ENCODE results near the gene RAPGEF2.

The RAPGEF2 gene

GRCh38 chr4:159191989-159192388, 89.1 kb downstream of the RAPGEF2 start:
- no peak for DNase-seq (ENCODE audit: low read depth in 1 of 2, low spot score in 1 of 2)

- DNase-seq (ENCODE audit: low read depth in 1 of 2, low spot score in 1 of 2) = no peak
These were observed 90.3 kb downstream of the RAPGEF2 start for GRCh38 chr4:159193046-159193620.

GRCh38 chr4:159195361-159195769, 92.5 kb downstream of the RAPGEF2 start:
- DNase-seq (ENCODE audit: low read depth in 1 of 2, low spot score in 1 of 2) = no peak

- DNase-seq (ENCODE audit: low read depth in 1 of 2, low spot score in 1 of 2) = no peak
These were observed 94.5 kb downstream of the RAPGEF2 start for GRCh38 chr4:159197260-159197884.

- DNase-seq (ENCODE audit: low read depth in 1 of 2, low spot score in 1 of 2) = no peak
These were observed 95.0 kb downstream of the RAPGEF2 start for GRCh38 chr4:159197885-159198269.

GRCh38 chr4:159199826-159200225, 96.9 kb downstream of the RAPGEF2 start:
- no peak for DNase-seq (ENCODE audit: low read depth in 1 of 2, low spot score in 1 of 2)

- no peak for DNase-seq (ENCODE audit: low read depth in 1 of 2, low spot score in 1 of 2)
These were observed 98.3 kb downstream of the RAPGEF2 start for GRCh38 chr4:159201168-159201567.

GRCh38 chr4:159204566-159204965, 101.7 kb downstream of the RAPGEF2 start:
- DNase-seq (ENCODE audit: low read depth in 1 of 2, low spot score in 1 of 2) = no peak

- DNase-seq (ENCODE audit: low read depth in 1 of 2, low spot score in 1 of 2) = no peak
These were observed 102.6 kb downstream of the RAPGEF2 start for GRCh38 chr4:159205466-159205865.

- no peak for DNase-seq (ENCODE audit: low read depth in 1 of 2, low spot score in 1 of 2)
These were observed 103.6 kb downstream of the RAPGEF2 start for GRCh38 chr4:159206427-159206871.

- DNase-seq (ENCODE audit: low read depth in 1 of 2, low spot score in 1 of 2) = no peak
These were observed 106.4 kb downstream of the RAPGEF2 start for GRCh38 chr4:159209249-159209648.

- DNase-seq (ENCODE audit: low read depth in 1 of 2, low spot score in 1 of 2) = no peak
These were observed 108.1 kb downstream of the RAPGEF2 start for GRCh38 chr4:159210975-159211374.

GRCh38 chr4:159212675-159213293, 109.9 kb downstream of the RAPGEF2 start:
- DNase-seq (ENCODE audit: low read depth in 1 of 2, low spot score in 1 of 2) = no peak

GRCh38 chr4:159216834-159217233, 114.0 kb downstream of the RAPGEF2 start:
- DNase-seq (ENCODE audit: low read depth in 1 of 2, low spot score in 1 of 2) = no peak

GRCh38 chr4:159219862-159220261, 117.0 kb downstream of the RAPGEF2 start:
- DNase-seq (ENCODE audit: low read depth in 1 of 2, low spot score in 1 of 2) = no peak

GRCh38 chr4:159220353-159220752, 117.5 kb downstream of the RAPGEF2 start:
- no peak for DNase-seq (ENCODE audit: low read depth in 1 of 2, low spot score in 1 of 2)

GRCh38 chr4:159221280-159221679, 118.4 kb downstream of the RAPGEF2 start:
- no peak for DNase-seq (ENCODE audit: low read depth in 1 of 2, low spot score in 1 of 2)

GRCh38 chr4:159222043-159222552, 119.2 kb downstream of the RAPGEF2 start:
- DNase-seq (ENCODE audit: low read depth in 1 of 2, low spot score in 1 of 2) = no peak

- DNase-seq (ENCODE audit: low read depth in 1 of 2, low spot score in 1 of 2) = no peak
These were observed 121.5 kb downstream of the RAPGEF2 start for GRCh38 chr4:159224408-159224807.

- no peak for DNase-seq (ENCODE audit: low read depth in 1 of 2, low spot score in 1 of 2)
These were observed 124.5 kb downstream of the RAPGEF2 start for GRCh38 chr4:159227378-159227777.

- DNase-seq (ENCODE audit: low read depth in 1 of 2, low spot score in 1 of 2) = no peak
These were observed 125.1 kb downstream of the RAPGEF2 start for GRCh38 chr4:159227984-159228383.

- no peak for DNase-seq (ENCODE audit: low read depth in 1 of 2, low spot score in 1 of 2)
These were observed 126.3 kb downstream of the RAPGEF2 start for GRCh38 chr4:159229164-159229563.
